HG03571 (cell line): ENCODE results near the gene PDE4D.

ENCODE experiments used
- ATAC-seq: cut with Tn5 transposase; IDR thresholded peaks from one replicate; pipeline ENCODE4 v1.9.1; 2021; ENCODE audit not compliant: unreplicated experiment

PDE4D gene

GRCh38 chr5:59661954-59662615, 231.4 kb downstream of the PDE4D start:
- ATAC-seq, result no peak

GRCh38 chr5:59661311-59661710, 232.2 kb downstream of the PDE4D start:
- ATAC-seq, result no peak

- peak; percentile 48 for ATAC-seq
Observed at GRCh38 chr5:59660737-59661136, 232.8 kb downstream of the PDE4D start.

GRCh38 chr5:59656351-59657254, 236.9 kb downstream of the PDE4D start:
- no peak for ATAC-seq

- ATAC-seq, result no peak
Observed at GRCh38 chr5:59655693-59656309, 237.7 kb downstream of the PDE4D start.

- ATAC-seq, result no peak
Observed at GRCh38 chr5:59654691-59655090, 238.8 kb downstream of the PDE4D start.

GRCh38 chr5:59652449-59652848, 241.1 kb downstream of the PDE4D start:
- no peak for ATAC-seq

GRCh38 chr5:59648949-59649921, 244.3 kb downstream of the PDE4D start:
- no peak for ATAC-seq

- ATAC-seq, result no peak
Observed at GRCh38 chr5:59648038-59648831, 245.3 kb downstream of the PDE4D start.

GRCh38 chr5:59645380-59645779, 248.1 kb downstream of the PDE4D start:
- no peak for ATAC-seq

GRCh38 chr5:59640411-59640810, 253.1 kb downstream of the PDE4D start:
- ATAC-seq, result no peak

- ATAC-seq, result no peak
Observed at GRCh38 chr5:59637884-59638580, 255.5 kb downstream of the PDE4D start.

GRCh38 chr5:59629561-59629960, 264.0 kb downstream of the PDE4D start:
- ATAC-seq, result no peak

- ATAC-seq, result no peak
Observed at GRCh38 chr5:59628062-59628828, 265.3 kb downstream of the PDE4D start.

GRCh38 chr5:59624898-59625297, 268.6 kb downstream of the PDE4D start:
- no peak for ATAC-seq

- ATAC-seq, result no peak
Observed at GRCh38 chr5:59622848-59623247, 270.7 kb downstream of the PDE4D start.

- ATAC-seq, result no peak
Observed at GRCh38 chr5:59621477-59621876, 272.0 kb downstream of the PDE4D start.

GRCh38 chr5:59620535-59621212, 272.9 kb downstream of the PDE4D start:
- no peak for ATAC-seq
